HEK293 (cell line): Measurements from ENCODE around the gene CHRNA9.

ENCODE experiments used
- CTCF ChIA-PET: fragments of 350-600 bp; formaldehyde crosslinking; extraction: SDS; loops from one replicate; lab custom pipeline; 2021; ENCODE audit warnings: antibody characterized with exemption; lab: Yijun Ruan, JAX
- POLR2A ChIA-PET: fragments of 300-600 bp; formaldehyde crosslinking; extraction: SDS; loops from one replicate; lab custom pipeline; 2020; ENCODE audit warnings: antibody characterized with exemption, inconsistent platforms; lab: Yijun Ruan, JAX
- H3K27ac ChIP-seq: fragments of 200-500 bp; sonication (Bioruptor generic); 2 replicates; pipeline ENCODE4 v1.5.1; 2014; ENCODE audit warnings: low read depth, low read length, control low read depth, inconsistent platforms; ENCODE audit errors: extremely low read depth
- H3K36me3 ChIP-seq, 2 experiments: fragments of 200-500 bp in 1 of 2; sonication (Bioruptor generic) in 1 of 2; 1 replicate in 1 of 2; 2 replicates in 1 of 2; pipeline ENCODE4 v1.5.1; 2014 to 2017; ENCODE audit warnings: inconsistent platforms in 2 of 2, low read length in 2 of 2; ENCODE audit not compliant: control insufficient read depth in 2 of 2, insufficient read depth in 1 of 2
- H3K4me1 ChIP-seq: fragments of 200-500 bp; sonication (Bioruptor generic); 2 replicates; pipeline ENCODE4 v1.5.1; 2014; ENCODE audit warnings: mild to moderate bottlenecking, low read length, inconsistent platforms; ENCODE audit not compliant: control insufficient read depth, insufficient read depth
- H3K4me3 ChIP-seq: 2 replicates; pipeline ENCODE4 v1.5.1; 2011; ENCODE audit warnings: low read depth, mild to moderate bottlenecking, control low read depth, low read length, moderate library complexity
- H3K9me3 ChIP-seq: fragments of 200-500 bp; sonication (Bioruptor generic); 2 replicates; pipeline ENCODE4 v1.5.1; 2014; ENCODE audit warnings: low read depth, low read length, inconsistent platforms; ENCODE audit not compliant: control insufficient read depth, insufficient read depth
- BCL11A ChIP-seq: fragments of 450-650 bp; formaldehyde crosslinking; IDR thresholded peaks from 2 replicates; pipeline ENCODE4 v1.5.1; 2016; ENCODE audit warnings: low read depth, missing biosample characterization, missing genetic modification characterization
- GLIS1 ChIP-seq: fragments of 450-650 bp; formaldehyde crosslinking; IDR thresholded peaks from 2 replicates; pipeline ENCODE4 v1.5.1; 2016; ENCODE audit warnings: missing biosample characterization, missing genetic modification characterization
- HIC1 ChIP-seq: fragments of 450-650 bp; formaldehyde crosslinking; IDR thresholded peaks from 2 replicates; pipeline ENCODE4 v1.5.1; 2016; ENCODE audit warnings: missing biosample characterization, missing genetic modification characterization
- KLF8 ChIP-seq: fragments of 450-650 bp; formaldehyde crosslinking; IDR thresholded peaks from 2 replicates; pipeline ENCODE4 v1.5.1; 2016; ENCODE audit warnings: missing biosample characterization, missing genetic modification characterization
- MZF1 ChIP-seq: fragments of 450-650 bp; formaldehyde crosslinking; IDR thresholded peaks from 2 replicates; pipeline ENCODE4 v1.5.1; 2017; ENCODE audit warnings: missing biosample characterization, missing genetic modification characterization, borderline replicate concordance
- PATZ1 ChIP-seq: fragments of 450-650 bp; formaldehyde crosslinking; IDR thresholded peaks from 2 replicates; pipeline ENCODE4 v1.5.1; 2016; ENCODE audit warnings: missing biosample characterization, missing genetic modification characterization
- PRDM10 ChIP-seq: fragments of 450-650 bp; formaldehyde crosslinking; IDR thresholded peaks from 2 replicates; pipeline ENCODE4 v1.5.1; 2016; ENCODE audit warnings: missing biosample characterization, missing genetic modification characterization
- RBAK ChIP-seq: fragments of 450-650 bp; formaldehyde crosslinking; IDR thresholded peaks from 2 replicates; pipeline ENCODE4 v1.5.1; 2016; ENCODE audit warnings: missing biosample characterization, missing genetic modification characterization
- TCF7L2 ChIP-seq: IDR thresholded peaks from 2 replicates; pipeline ENCODE4 v1.6.1; 2011; ENCODE audit warnings: low read depth, mild to moderate bottlenecking, inconsistent platforms, low read length, moderate library complexity, borderline replicate concordance
- TRIM28 ChIP-seq: IDR thresholded peaks from 2 replicates; pipeline ENCODE4 v1.6.1; 2011; ENCODE audit warnings: low read length, control low read depth, borderline replicate concordance
- ZBTB44 ChIP-seq: fragments of 450-650 bp; IDR thresholded peaks from 2 replicates; pipeline ENCODE4 v1.5.1; 2018; ENCODE audit warnings: missing biosample characterization, mild to moderate bottlenecking, missing genetic modification characterization
- ZBTB48 ChIP-seq: fragments of 450-650 bp; formaldehyde crosslinking; IDR thresholded peaks from 2 replicates; pipeline ENCODE4 v1.5.1; 2016; ENCODE audit warnings: missing biosample characterization, missing genetic modification characterization
- ZNF174 ChIP-seq: fragments of 450-650 bp; formaldehyde crosslinking; IDR thresholded peaks from 2 replicates; pipeline ENCODE4 v1.5.0; 2017; ENCODE audit warnings: missing biosample characterization, mild to moderate bottlenecking, missing genetic modification characterization
- ZNF366 ChIP-seq: fragments of 450-650 bp; formaldehyde crosslinking; conservative IDR thresholded peaks from 2 replicates; pipeline ENCODE4 v1.5.1; 2016; ENCODE audit warnings: missing biosample characterization, missing genetic modification characterization
- ZNF394 ChIP-seq: fragments of 450-650 bp; formaldehyde crosslinking; IDR thresholded peaks from 2 replicates; pipeline ENCODE4 v1.5.1; 2016; ENCODE audit warnings: missing biosample characterization, missing genetic modification characterization, mild to moderate bottlenecking, moderate library complexity, borderline replicate concordance
- ZNF398 ChIP-seq: fragments of 450-650 bp; formaldehyde crosslinking; IDR thresholded peaks from 2 replicates; pipeline ENCODE4 v1.5.1; 2017; ENCODE audit warnings: missing biosample characterization, missing genetic modification characterization
- ZNF513 ChIP-seq: fragments of 450-650 bp; IDR thresholded peaks from 2 replicates; pipeline ENCODE4 v1.5.1; 2018; ENCODE audit warnings: missing biosample characterization, missing genetic modification characterization
- ZNF514 ChIP-seq: fragments of 450-650 bp; formaldehyde crosslinking; IDR thresholded peaks from 2 replicates; pipeline ENCODE4 v1.5.1; 2016; ENCODE audit warnings: missing biosample characterization, missing genetic modification characterization
- ZNF521 ChIP-seq: fragments of 450-650 bp; formaldehyde crosslinking; IDR thresholded peaks from 2 replicates; pipeline ENCODE4 v1.5.1; 2017; ENCODE audit warnings: missing biosample characterization, mild to moderate bottlenecking, missing genetic modification characterization
- ZNF530 ChIP-seq: fragments of 450-650 bp; formaldehyde crosslinking; IDR thresholded peaks from 2 replicates; pipeline ENCODE4 v1.5.1; 2016; ENCODE audit warnings: low read depth, missing biosample characterization, missing genetic modification characterization
- ZNF580 ChIP-seq: fragments of 450-650 bp; formaldehyde crosslinking; IDR thresholded peaks from 2 replicates; pipeline ENCODE4 v1.5.1; 2016; ENCODE audit warnings: missing biosample characterization, missing genetic modification characterization

CHRNA9 gene

GRCh38 chr4:40395908-40396793 lies 61.0 kb downstream of the CHRNA9 start:
- CTCF ChIA-PET: no interaction called here
- Histone ChIP-seq H3K4me1 (peaks cover 5% of the 10 kb centered on the region; the same call in 1 of the 2 replicates), H3K9me3 (no peaks in the 10 kb centered on the region), H3K4me3 (no peak overlapping the region), H3K27ac (peak overlapping the region; percentile 63), H3K36me3 (no peaks in the 10 kb centered on the region)
- POLR2A ChIA-PET: no interaction called here
- TF ChIP-seq KLF8 (tag by site-specific recombination) (0 out of 2 replicates have a peak, but pooled peaks have one; percentile 33), PATZ1 (peak; percentile 60), ZNF366 (peak; percentile 54; the same call in 1 of the 2 replicates), ZBTB44 (tag by site-specific recombination) (peak; percentile 89), PRDM10 (tag by site-specific recombination) (peak; percentile 53), ZNF514 (tag by site-specific recombination) (no peak), TRIM28 (peak; percentile 80; the same call in 1 of the 2 replicates), ZNF530 (tag by site-specific recombination) (no peak), ZNF394 (0 out of 2 replicates have a peak, but pooled peaks have one; percentile 16), ZNF174 (tag by site-specific recombination) (no peak), ZNF521 (tag by site-specific recombination) (no peak), ZNF580 (tag by site-specific recombination) (0 out of 2 replicates have a peak, but pooled peaks have one; percentile 21), ZBTB48 (tag by site-specific recombination) (peak; percentile 53; the same call in 1 of the 2 replicates), RBAK (tag by site-specific recombination) (no peak), ZNF513 (tag by site-specific recombination) (peak; percentile 81), ZNF398 (tag by site-specific recombination) (peak; percentile 62), MZF1 (tag by site-specific recombination) (peak; percentile 84), TCF7L2 (peak; percentile 36; the same call in 1 of the 2 replicates), GLIS1 (peak; percentile 86), HIC1 (tag by site-specific recombination) (no peak), BCL11A (tag by site-specific recombination) (peak; percentile 62; the same call in 1 of the 2 replicates)
